ENCODE results near the gene IL1RN. TPM values are rescaled to one million over a fixed set of nuclear protein-coding genes. Genes with fewer than 3 reads are reported as not detected.

Gene IL1RN
- total and polyA plus RNA-seq, 2 of the 13 experiments (the other 11 are each of a cell fraction or from before 2014, with no cell fraction given): 21.2 to 101 TPM

GRCh38 chr2:113175042-113175628, 47.7 kb downstream of the IL1RN start (continued):
- no peak for TF ChIP-seq HIVEP1 (CRISPR knock-in tag; IDR thresholded peaks at IDR 0.05)
- TF ChIP-seq ZNF7 (CRISPR knock-in tag; IDR thresholded peaks at IDR 0.05): no peak
- no peak for TF ChIP-seq ZFP1 (CRISPR knock-in tag; IDR thresholded peaks at IDR 0.05)
- no peak for TF ChIP-seq ZNF513 (CRISPR knock-in tag; conservative IDR thresholded peaks at IDR 0.05)
- no peak for TF ChIP-seq PHF5A (CRISPR knock-in tag; IDR thresholded peaks at IDR 0.05; ENCODE audit: low read depth, unreplicated experiment)
- no peak for TF ChIP-seq ZKSCAN5 (CRISPR knock-in tag; IDR thresholded peaks at IDR 0.05)
- TF ChIP-seq ZBTB44 (CRISPR knock-in tag; IDR thresholded peaks at IDR 0.05): no peak
- TF ChIP-seq RCOR2 (CRISPR knock-in tag; IDR thresholded peaks at IDR 0.05): no peak
